ENCODE measurements around the gene TMEM79. TPM values are rescaled to one million over a fixed set of nuclear protein-coding genes. Genes with fewer than 3 reads are reported as not detected.

Gene TMEM79
- total RNA-seq, 4 donors from 2014 or later: 2.0 to 13.1 (median 3.9) TPM

Other genes with a start within 250 kb of the TMEM79 start
- 10 to 100 TPM in 3 of 4 donors, 1 to 10 TPM in 1; 7.9 to 21.3 (median 16.1) TPM for gene UBQLN4, start 230.5 kb upstream of the TMEM79 start, total RNA-seq
- 10 to 100 TPM; 20.9 to 70.9 (median 47.5) TPM for gene LAMTOR2, start 229.5 kb upstream of the TMEM79 start, total RNA-seq
- gene RAB25, start 223.2 kb upstream of the TMEM79 start, total RNA-seq: 100 to 1,000 TPM; 140 to 213 (median 174) TPM
- under 1 TPM in 3 of 4 donors, not detected in 1; 0.14 to 0.60 (median 0.48) TPM for gene MEX3A, start 201.9 kb upstream of the TMEM79 start, total RNA-seq
- 100 to 1,000 TPM; 300 to 999 (median 324) TPM for gene LMNA, start 169.6 kb upstream of the TMEM79 start, total RNA-seq
- gene SEMA4A, start 130.7 kb upstream of the TMEM79 start, total RNA-seq: 1 to 10 TPM in 3 of 4 donors, not detected in 1; 2.6 to 6.0 (median 4.8) TPM
- gene SLC25A44, start 90.2 kb upstream of the TMEM79 start, total RNA-seq: 10 to 100 TPM in 3 of 4 donors, 1 to 10 TPM in 1; 9.6 to 19.9 (median 18.9) TPM
- gene PMF1, start 71.3 kb upstream of the TMEM79 start, total RNA-seq: 10 to 100 TPM; 29.9 to 67.3 (median 52.3) TPM
- 1 to 10 TPM in 2 of 4 donors, not detected in 2; 1.6 to 2.1 TPM for gene BGLAP, start 42.1 kb upstream of the TMEM79 start, total RNA-seq
- gene PAQR6, start 36.3 kb upstream of the TMEM79 start, total RNA-seq: 1 to 10 TPM in 2 of 4 donors, not detected in 2; 1.7 to 3.1 TPM
- 100 to 1,000 TPM in 2 of 4 donors, 10 to 100 TPM in 2; 72.1 to 134 (median 102) TPM for gene SMG5, start 1.5 kb upstream of the TMEM79 start, total RNA-seq
- gene GLMP, start 11.4 kb downstream of the TMEM79 start, total RNA-seq: 10 to 100 TPM in 3 of 4 donors, 1 to 10 TPM in 1; 4.0 to 65.9 (median 38.2) TPM
- gene VHLL, start 15.0 kb downstream of the TMEM79 start, total RNA-seq: not detected
- gene CCT3, start 54.0 kb downstream of the TMEM79 start, total RNA-seq: 100 to 1,000 TPM in 2 of 4 donors, 10 to 100 TPM in 2; 55.1 to 145 (median 90.7) TPM
- not detected for gene TSACC, start 54.2 kb downstream of the TMEM79 start, total RNA-seq
- gene RHBG, start 84.9 kb downstream of the TMEM79 start, total RNA-seq: not detected
- gene MEF2D, start 216.4 kb downstream of the TMEM79 start, total RNA-seq: 100 to 1,000 TPM in 1 of 4 donors, 10 to 100 TPM in 3; 26.1 to 200 (median 85.7) TPM